Endothelial cell of umbilical vein (primary cell): ENCODE results near the gene ATP6V1F. TPM values are rescaled to one million over a fixed set of nuclear protein-coding genes. Genes with fewer than 3 reads are reported as not detected.

Experiments used
- BruUV-seq: library from RNA; stranded (reverse); fragments of 400-500 nt; replicated peaks from 2 replicates; lab custom pipeline; 2021; lab: Mats Ljungman, UMichigan
- CTCF ChIA-PET: fragments of 300-600, 350-600 bp; sonication (Branson Sonifier 250); formaldehyde crosslinking; loops from one replicate; lab custom pipeline; 2021; ENCODE audit warnings: antibody characterized with exemption, inconsistent platforms; lab: Charles Lee
- POLR2A ChIA-PET: fragments of 300-600, 350-600 bp; sonication (Branson Sonifier 250); formaldehyde crosslinking; loops from one replicate; lab custom pipeline; 2021; ENCODE audit warnings: antibody characterized with exemption, inconsistent platforms; lab: Charles Lee
- DNase-seq: peaks from one replicate; pipeline ENCODE4 v3.0.0-alpha.2; 2011; ENCODE audit warnings: low read depth, low spot score
- FAIRE-seq: peaks from 2 replicates; lab custom pipeline; 2011; peaks lifted over from hg19 to GRCh38; lab: Jason Lieb, UNC
- H2AFZ ChIP-seq: 2 replicates; pipeline ENCODE4 v1.6.0; 2012; ENCODE audit warnings: low read depth, low read length, control low read depth, inconsistent platforms
- H3K27ac ChIP-seq: 2 replicates; pipeline ENCODE4 v1.5.1; 2011; ENCODE audit warnings: low read depth, mild to moderate bottlenecking, control low read depth, low read length, moderate library complexity; ENCODE audit not compliant: insufficient read depth
- H3K27me3 ChIP-seq, 2 experiments: 2 replicates each; pipeline versions ENCODE4 v1.6.0 to v1.6.1; 2011; ENCODE audit warnings: low read length in 2 of 2, mixed read lengths in 1 of 2; ENCODE audit not compliant: control insufficient read depth in 2 of 2, insufficient read depth in 2 of 2
- H3K36me3 ChIP-seq, 2 experiments: 2 replicates in 1 of 2; 3 replicates in 1 of 2; pipeline ENCODE4 v1.5.1; 2011; ENCODE audit warnings: low read length in 2 of 2, mild to moderate bottlenecking in 1 of 2, moderate library complexity in 1 of 2; ENCODE audit not compliant: control insufficient read depth in 2 of 2, insufficient read depth in 2 of 2; ENCODE audit errors: extremely low read depth in 1 of 2
- H3K4me1 ChIP-seq: 3 replicates; pipeline ENCODE4 v1.5.1; 2011; ENCODE audit warnings: mild to moderate bottlenecking, low read length; ENCODE audit not compliant: control insufficient read depth, insufficient read depth; ENCODE audit errors: extremely low read depth
- H3K4me2 ChIP-seq: 2 replicates; pipeline ENCODE4 v1.6.1; 2011; ENCODE audit warnings: low read length, control low read depth, mixed read lengths; ENCODE audit not compliant: insufficient read depth
- H3K4me3 ChIP-seq, 3 experiments: fragments of 200-600 bp in 1 of 3; sonication (generic), shearing (Covaris generic) in 1 of 3; replicated peaks in 1 of 3; 2 replicates each; pipeline ENCODE4 v1.5.1; 2011 to 2016; ENCODE audit warnings: control low read depth in 3 of 3, low read length in 3 of 3, mild to moderate bottlenecking in 2 of 3, inconsistent platforms in 1 of 3, low read depth in 1 of 3, moderate library complexity in 1 of 3; ENCODE audit not compliant: insufficient read depth in 1 of 3
- H3K79me2 ChIP-seq: 2 replicates; pipeline ENCODE4 v1.6.0; 2012; ENCODE audit warnings: low read length, inconsistent platforms; ENCODE audit not compliant: control insufficient read depth, insufficient read depth
- H3K9ac ChIP-seq: replicated peaks from 2 replicates; pipeline ENCODE3; 2011; ENCODE audit warnings: low read length, control low read depth; ENCODE audit not compliant: insufficient read depth; ENCODE audit errors: extremely low read depth
- H3K9me1 ChIP-seq: replicated peaks from 3 replicates; pipeline ENCODE4 v1.6.0; 2011; ENCODE audit warnings: mild to moderate bottlenecking, low read length; ENCODE audit not compliant: control insufficient read depth, insufficient read depth; ENCODE audit errors: extremely low read depth
- H3K9me3 ChIP-seq: replicated peaks from 2 replicates; pipeline ENCODE4 v1.5.1; 2012; ENCODE audit warnings: low read length, inconsistent platforms; ENCODE audit not compliant: control insufficient read depth, insufficient read depth
- H4K20me1 ChIP-seq: replicated peaks from 2 replicates; pipeline ENCODE3; 2011; ENCODE audit warnings: mild to moderate bottlenecking, low read length; ENCODE audit not compliant: control insufficient read depth, insufficient read depth; ENCODE audit errors: extremely low read depth
- CTCF ChIP-seq, 2 donors: IDR thresholded peaks; 1 replicate in 1 of 2; 2 replicates in 1 of 2; pipeline ENCODE4 v1.5.1; 2011; ENCODE audit warnings: low read length in 2 of 2, mild to moderate bottlenecking in 2 of 2, moderate library complexity in 2 of 2, control low read depth in 1 of 2, inconsistent platforms in 1 of 2, low read depth in 1 of 2; ENCODE audit not compliant: insufficient read depth in 1 of 2; ENCODE audit errors: extremely low read depth in 1 of 2
- EZH2 ChIP-seq: IDR thresholded peaks from 2 replicates; pipeline ENCODE4 v1.6.1; 2012; ENCODE audit warnings: borderline replicate concordance, low read depth, mild to moderate bottlenecking, moderate library complexity, low read length, inconsistent platforms; ENCODE audit not compliant: severe bottlenecking
- FOS ChIP-seq: IDR thresholded peaks from 2 replicates; pipeline ENCODE4 v1.6.1; 2011; ENCODE audit warnings: mild to moderate bottlenecking, low read length, moderate library complexity, borderline replicate concordance; ENCODE audit not compliant: insufficient read depth
- GATA2 ChIP-seq: IDR thresholded peaks from 2 replicates; pipeline ENCODE4 v1.7.0; 2011; ENCODE audit warnings: low read depth, mild to moderate bottlenecking, moderate library complexity, mixed read lengths, low read length; ENCODE audit not compliant: insufficient read length, insufficient read depth
- JUN ChIP-seq: IDR thresholded peaks from 2 replicates; pipeline ENCODE4 v1.6.1; 2011; ENCODE audit warnings: borderline replicate concordance, low read depth; ENCODE audit not compliant: insufficient read length, insufficient read depth
- MYC ChIP-seq: IDR thresholded peaks from one replicate; pipeline ENCODE4 v1.6.1; 2011; ENCODE audit warnings: mild to moderate bottlenecking, low read depth, low read length
- POLR2A ChIP-seq: IDR thresholded peaks from 2 replicates; pipeline ENCODE4 v1.6.1; 2012; ENCODE audit warnings: low read depth, mild to moderate bottlenecking, control low read depth, low read length
- POLR2AphosphoS5 ChIP-seq: IDR thresholded peaks from 2 replicates; pipeline ENCODE4 v1.6.1; 2012; ENCODE audit warnings: low read depth, mild to moderate bottlenecking, control low read depth, low read length, moderate library complexity; ENCODE audit not compliant: insufficient read depth
- dilution Hi-C: fragments of 300-500 bp; cut with MboI; formaldehyde crosslinking; loops from one replicate; pipeline ENCODE4 v1.15.0; 2019; ENCODE audit warnings: low sequenced_read_pairs; ENCODE audit not compliant: extremely low pct_ligation_motif_present
- intact Hi-C: fragments of 100-400 bp; cut with micrococcal nuclease; formaldehyde crosslinking; loops from one replicate; pipeline ENCODE4 v1.10.0; 2022
- polyA plus RNA-seq, 4 experiments: library from polyadenylated mRNA; depleted of rRNA in 3 of 4; stranded (reverse) in 3 of 4; unstranded in 1 of 4; fragments of >200 nt; gene quantifications; 2 replicates each; pipeline versions ENCODE4 v1.2.1 to v1.2.3, GENCODE V29; 2011 to 2012; ENCODE audit warnings: missing spikeins in 1 of 4
- total RNA-seq: library from RNA; stranded (reverse); gene quantifications from 2 replicates; pipeline ENCODE4 v1.2.3, GENCODE V29; 2021
- TF ChIP-seq, protein P1 (sequence below): IDR thresholded peaks from 2 replicates; pipeline ENCODE4 v1.6.1; 2011; ENCODE audit not compliant: insufficient read depth, insufficient read length

The ATP6V1F gene
- total and polyA plus RNA-seq, 2 donors (not counting 3 experiments of a cell fraction or from before 2014, with no cell fraction given), result 156 to 360 TPM

DNA sequence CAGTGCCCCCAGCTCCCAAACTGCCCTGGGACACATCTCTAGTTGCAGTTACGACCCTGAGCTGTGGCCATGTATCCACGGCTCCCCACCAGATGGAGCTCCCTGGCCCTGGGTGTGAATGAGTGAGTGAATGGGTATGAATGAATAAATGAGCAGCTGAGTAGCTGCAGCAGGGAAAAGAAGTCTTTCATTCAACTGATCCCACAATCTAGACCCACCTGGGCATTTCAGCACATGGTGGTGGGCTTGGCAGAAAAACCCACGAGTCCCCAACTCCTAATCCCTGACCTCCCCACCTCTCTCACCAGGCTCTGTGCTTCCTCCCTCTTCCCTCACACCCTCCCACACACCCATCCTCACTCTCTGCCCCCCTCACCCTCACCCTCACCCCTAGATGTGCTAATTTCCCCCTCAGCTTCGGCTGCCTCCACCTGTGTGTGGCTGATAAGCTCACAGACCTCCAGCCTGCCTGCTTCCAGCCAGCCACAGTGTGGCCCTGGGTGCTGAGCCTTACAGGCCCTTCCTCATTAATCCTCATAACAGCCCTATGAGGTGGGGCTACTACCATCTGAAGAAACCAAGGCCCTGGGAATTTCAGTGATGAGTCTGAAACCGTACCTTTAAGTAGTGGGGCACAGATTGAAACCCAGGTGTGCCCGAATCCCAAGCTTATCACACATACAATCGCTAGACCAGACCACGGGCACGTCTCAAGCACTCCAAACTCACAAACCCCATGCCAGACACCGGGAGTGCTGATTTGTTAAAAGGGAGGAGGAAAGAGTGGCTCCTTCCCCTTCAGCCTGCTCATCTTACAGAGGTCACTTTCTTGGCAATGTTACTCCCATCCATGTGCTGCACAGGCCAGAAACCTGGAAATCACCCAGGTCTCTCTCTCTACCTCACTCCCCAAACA, 2.2 kb upstream of the ATP6V1F start:
- ChIA-PET POLR2A (interaction anchor here (1.0 kb wide), 1 partner anchor 10 kb away, joined by 3 read pairs; no protein-coding TSS in a partner anchor), CTCF (interaction anchor here (0.6 to 1.5 kb wide), 8 partner anchors 10 to 230 kb away, joined by 3 to 18 read pairs (median 3); no protein-coding TSS in a partner anchor)
- FAIRE-seq, result no peak
- H3K9me1 ChIP-seq, result no peaks in the 10 kb centered on the region
- intact Hi-C loops, result no loop called here
- H3K27me3 ChIP-seq, result no peaks in the 10 kb centered on the region
- H3K36me3 ChIP-seq, result peaks cover 0 to 21% of the 10 kb centered on the region in 2 experiments
- dilution Hi-C loops, result no loop called here
- no TSS peak for BruUV-seq
- no peak overlapping the region for H3K27ac ChIP-seq
- peaks cover 10% of the 10 kb centered on the region for H3K79me2 ChIP-seq
- no peak overlapping the region for H2AFZ ChIP-seq
- TF ChIP-seq CTCF (IDR thresholded peaks at IDR 0.05; ENCODE audit: extremely low read depth in 1 of 2, insufficient read depth in 1 of 2, low read depth in 1 of 2, low read length in 2 of 2), result no peak
- no peak for TF ChIP-seq FOS
- TF ChIP-seq, protein P1, sequence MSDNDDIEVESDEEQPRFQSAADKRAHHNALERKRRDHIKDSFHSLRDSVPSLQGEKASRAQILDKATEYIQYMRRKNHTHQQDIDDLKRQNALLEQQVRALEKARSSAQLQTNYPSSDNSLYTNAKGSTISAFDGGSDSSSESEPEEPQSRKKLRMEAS, result no peak
- TF ChIP-seq MYC, result no peak
- TF ChIP-seq POLR2AphosphoS5, result no peak
- TF ChIP-seq JUN, result no peak
- no peak for TF ChIP-seq POLR2A
- TF ChIP-seq GATA2, result no peak
- no peak for TF ChIP-seq EZH2
- no peak for DNase-seq
- no peaks in the 10 kb centered on the region for H3K9me3 ChIP-seq
- H4K20me1 ChIP-seq, result no peaks in the 10 kb centered on the region
- H3K9ac ChIP-seq, result no peak overlapping the region
- no peak overlapping the region for H3K4me2 ChIP-seq
- peaks cover 9% of the 10 kb centered on the region for H3K4me1 ChIP-seq
- no peak overlapping the region for H3K4me3 ChIP-seq
